Fibroblast of lung (primary cell): ENCODE results near the gene GNLY. TPM values are rescaled to one million over a fixed set of nuclear protein-coding genes. Genes with fewer than 3 reads are reported as not detected.

Source experiments
- DNase-seq, 2 donors: peaks; one replicate each; pipeline versions ENCODE4 v3.0.0 to v3.0.0-alpha.2; 2010; ENCODE audit warnings: low read depth in 2 of 2
- H2AFZ ChIP-seq: 2 replicates; pipeline ENCODE4 v1.5.1; 2012; ENCODE audit warnings: low read length, control low read depth, inconsistent platforms
- H3K27ac ChIP-seq: 2 replicates; pipeline ENCODE4 v1.5.1; 2011; ENCODE audit warnings: low read length, control low read depth; ENCODE audit not compliant: insufficient read depth
- H3K27me3 ChIP-seq: 2 replicates; pipeline ENCODE4 v1.5.1; 2011; ENCODE audit warnings: mild to moderate bottlenecking, low read length; ENCODE audit not compliant: control insufficient read depth, insufficient read depth
- H3K36me3 ChIP-seq: 2 replicates; pipeline ENCODE4 v1.5.1; 2011; ENCODE audit warnings: low read length; ENCODE audit not compliant: control insufficient read depth, insufficient read depth
- H3K4me1 ChIP-seq: 2 replicates; pipeline ENCODE4 v1.5.1; 2011; ENCODE audit warnings: low read length; ENCODE audit not compliant: control insufficient read depth, insufficient read depth; ENCODE audit errors: extremely low read depth
- H3K4me2 ChIP-seq: 2 replicates; pipeline ENCODE4 v1.5.1; 2011; ENCODE audit warnings: low read length, control low read depth; ENCODE audit not compliant: insufficient read depth; ENCODE audit errors: extremely low read depth
- H3K4me3 ChIP-seq, 4 experiments: fragments of 200-600 bp in 1 of 4; sonication (generic) in 1 of 4; replicated peaks in 1 of 4; 2 replicates each; pipeline ENCODE4 v1.5.1; 2011 to 2016; ENCODE audit warnings: low read length in 4 of 4, low read depth in 3 of 4, mild to moderate bottlenecking in 3 of 4, control low read depth in 2 of 4, inconsistent platforms in 1 of 4, mixed read lengths in 1 of 4; ENCODE audit not compliant: insufficient read depth in 1 of 4; ENCODE audit errors: control extremely low read depth in 1 of 4
- H3K79me2 ChIP-seq: 2 replicates; pipeline ENCODE4 v1.5.1; 2012; ENCODE audit warnings: mild to moderate bottlenecking, low read length, inconsistent platforms; ENCODE audit not compliant: control insufficient read depth, insufficient read depth
- H3K9ac ChIP-seq: 2 replicates; pipeline ENCODE4 v1.5.1; 2011; ENCODE audit warnings: mild to moderate bottlenecking, low read length, control low read depth; ENCODE audit not compliant: insufficient read depth
- H3K9me3 ChIP-seq: 2 replicates; pipeline ENCODE4 v1.5.1; 2012; ENCODE audit warnings: low read depth, low read length; ENCODE audit not compliant: control insufficient read depth, insufficient read depth
- H4K20me1 ChIP-seq: 2 replicates; pipeline ENCODE4 v1.5.1; 2011; ENCODE audit warnings: low read length; ENCODE audit not compliant: control insufficient read depth, insufficient read depth; ENCODE audit errors: extremely low read depth
- EZH2 ChIP-seq: IDR thresholded peaks from 2 replicates; pipeline ENCODE4 v1.5.1; 2012; ENCODE audit warnings: low read length, control low read depth, mild to moderate bottlenecking; ENCODE audit errors: missing control alignments
- polyA plus RNA-seq, 2 donors: library from polyadenylated mRNA; depleted of rRNA in 1 of 2; stranded (reverse) in 1 of 2; unstranded in 1 of 2; fragments of >200 nt; gene quantifications; 2 replicates each; pipeline ENCODE4 v1.2.1, GENCODE V29; 2011 to 2012; ENCODE audit warnings: missing spikeins in 1 of 2
- total RNA-seq: library from RNA; depleted of rRNA; stranded (reverse); fragments of >200 nt; gene quantifications from 2 replicates; pipeline ENCODE4 v1.2.1, GENCODE V29; 2014
- TF ChIP-seq, protein P1 (sequence below), 2 donors: IDR thresholded peaks in 1 of 2; conservative IDR thresholded peaks in 1 of 2; 1 replicate in 1 of 2; 2 replicates in 1 of 2; pipeline ENCODE4 v1.5.1; 2011 to 2012; ENCODE audit warnings: low read length in 2 of 2, control low read depth in 1 of 2, inconsistent platforms in 1 of 2, low read depth in 1 of 2, mild to moderate bottlenecking in 1 of 2

The GNLY gene
- total and polyA plus RNA-seq, 2 donors (not counting 1 experiment from before 2014, with no cell fraction given) = under 0.01 TPM; not detected in 1

DNA sequence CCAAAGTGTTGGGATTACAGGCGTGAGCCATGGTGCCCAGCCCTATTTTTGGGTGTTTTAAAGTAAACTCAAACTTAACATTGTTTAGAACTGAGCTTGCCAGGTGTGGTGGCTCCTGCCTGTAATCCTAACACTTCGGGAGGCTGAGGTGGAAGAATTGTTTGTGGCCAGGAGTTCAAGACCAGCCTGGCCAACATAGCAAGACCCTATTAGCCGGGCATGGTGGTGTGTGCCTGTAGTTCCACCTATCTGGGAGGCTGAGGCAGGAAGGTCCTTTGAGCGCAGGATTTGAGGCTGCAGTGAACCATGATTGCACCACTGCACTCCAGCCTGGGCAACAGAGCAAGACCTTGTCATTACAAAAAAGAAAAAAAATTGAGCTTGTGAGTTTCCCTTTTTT, 43.7 kb upstream of the GNLY start:
- no peak overlapping the region for H3K4me3 ChIP-seq
- TF ChIP-seq, protein P1, sequence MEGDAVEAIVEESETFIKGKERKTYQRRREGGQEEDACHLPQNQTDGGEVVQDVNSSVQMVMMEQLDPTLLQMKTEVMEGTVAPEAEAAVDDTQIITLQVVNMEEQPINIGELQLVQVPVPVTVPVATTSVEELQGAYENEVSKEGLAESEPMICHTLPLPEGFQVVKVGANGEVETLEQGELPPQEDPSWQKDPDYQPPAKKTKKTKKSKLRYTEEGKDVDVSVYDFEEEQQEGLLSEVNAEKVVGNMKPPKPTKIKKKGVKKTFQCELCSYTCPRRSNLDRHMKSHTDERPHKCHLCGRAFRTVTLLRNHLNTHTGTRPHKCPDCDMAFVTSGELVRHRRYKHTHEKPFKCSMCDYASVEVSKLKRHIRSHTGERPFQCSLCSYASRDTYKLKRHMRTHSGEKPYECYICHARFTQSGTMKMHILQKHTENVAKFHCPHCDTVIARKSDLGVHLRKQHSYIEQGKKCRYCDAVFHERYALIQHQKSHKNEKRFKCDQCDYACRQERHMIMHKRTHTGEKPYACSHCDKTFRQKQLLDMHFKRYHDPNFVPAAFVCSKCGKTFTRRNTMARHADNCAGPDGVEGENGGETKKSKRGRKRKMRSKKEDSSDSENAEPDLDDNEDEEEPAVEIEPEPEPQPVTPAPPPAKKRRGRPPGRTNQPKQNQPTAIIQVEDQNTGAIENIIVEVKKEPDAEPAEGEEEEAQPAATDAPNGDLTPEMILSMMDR (conservative IDR thresholded peaks at IDR 0.05 in 1 of 2, IDR thresholded peaks at IDR 0.05 in 1 of 2; ENCODE audit: low read depth in 1 of 2, low read length in 2 of 2) = no peak
- TF ChIP-seq EZH2 = no peak
- H3K27me3 ChIP-seq = no peaks in the 10 kb centered on the region
- H3K4me1 ChIP-seq = peaks cover 36% of the 10 kb centered on the region
- H2AFZ ChIP-seq = no peak overlapping the region
- H3K9me3 ChIP-seq = no peaks in the 10 kb centered on the region
- no peaks in the 10 kb centered on the region for H4K20me1 ChIP-seq
- peaks cover 3% of the 10 kb centered on the region for H3K36me3 ChIP-seq
- no peak for DNase-seq
- no peaks in the 10 kb centered on the region for H3K79me2 ChIP-seq
- H3K4me2 ChIP-seq = no peak overlapping the region
- H3K9ac ChIP-seq = no peak overlapping the region
- peak overlapping the region; percentile 12 for H3K27ac ChIP-seq

- DNase-seq = no peak
- Histone ChIP-seq H2AFZ (no peak overlapping the region), H3K36me3 (peaks cover 4% of the 10 kb centered on the region), H3K27ac (no peak overlapping the region), H3K9ac (no peak overlapping the region), H3K4me2 (no peak overlapping the region), H3K79me2 (no peaks in the 10 kb centered on the region), H3K27me3 (no peaks in the 10 kb centered on the region), H4K20me1 (no peaks in the 10 kb centered on the region), H3K9me3 (no peaks in the 10 kb centered on the region), H3K4me1 (peaks cover 41% of the 10 kb centered on the region), H3K4me3 (no peak overlapping the region)
- TF ChIP-seq, protein P1 (conservative IDR thresholded peaks at IDR 0.05 in 1 of 2, IDR thresholded peaks at IDR 0.05 in 1 of 2; ENCODE audit: low read depth in 1 of 2, low read length in 2 of 2) = no peak
- TF ChIP-seq EZH2 = no peak
These were observed 43.1 kb upstream of the GNLY start for GRCh38 chr2:85651097-85651496.

- Histone ChIP-seq H3K27ac (peak overlapping the region; percentile 11), H4K20me1 (no peaks in the 10 kb centered on the region), H3K79me2 (no peaks in the 10 kb centered on the region), H3K9me3 (no peaks in the 10 kb centered on the region), H3K27me3 (no peaks in the 10 kb centered on the region), H2AFZ (no peak overlapping the region), H3K36me3 (peaks cover 4% of the 10 kb centered on the region), H3K4me2 (no peak overlapping the region), H3K9ac (no peak overlapping the region), H3K4me1 (peaks cover 44% of the 10 kb centered on the region), H3K4me3 (no peak overlapping the region)
- TF ChIP-seq, protein P1 (conservative IDR thresholded peaks at IDR 0.05 in 1 of 2, IDR thresholded peaks at IDR 0.05 in 1 of 2; ENCODE audit: low read depth in 1 of 2, low read length in 2 of 2) = no peak
- TF ChIP-seq EZH2 = no peak
- no peak for DNase-seq
These were observed 42.1 kb upstream of the GNLY start for GRCh38 chr2:85652056-85652455.
